Embryonic facial prominence (tissue), 1 donor: ENCODE measurements around the gene MORC3.
"Not testable (repeated sequence)": the region's sequence is repeated elsewhere in the genome, so short reads cannot be mapped to it uniquely, and the experiment has no call there.

Experiments used
- DNase-seq: peaks from one replicate; pipeline ENCODE4 v3.0.0-alpha.2; 2016; ENCODE audit errors: extremely low spot score

MORC3 gene, protein sequence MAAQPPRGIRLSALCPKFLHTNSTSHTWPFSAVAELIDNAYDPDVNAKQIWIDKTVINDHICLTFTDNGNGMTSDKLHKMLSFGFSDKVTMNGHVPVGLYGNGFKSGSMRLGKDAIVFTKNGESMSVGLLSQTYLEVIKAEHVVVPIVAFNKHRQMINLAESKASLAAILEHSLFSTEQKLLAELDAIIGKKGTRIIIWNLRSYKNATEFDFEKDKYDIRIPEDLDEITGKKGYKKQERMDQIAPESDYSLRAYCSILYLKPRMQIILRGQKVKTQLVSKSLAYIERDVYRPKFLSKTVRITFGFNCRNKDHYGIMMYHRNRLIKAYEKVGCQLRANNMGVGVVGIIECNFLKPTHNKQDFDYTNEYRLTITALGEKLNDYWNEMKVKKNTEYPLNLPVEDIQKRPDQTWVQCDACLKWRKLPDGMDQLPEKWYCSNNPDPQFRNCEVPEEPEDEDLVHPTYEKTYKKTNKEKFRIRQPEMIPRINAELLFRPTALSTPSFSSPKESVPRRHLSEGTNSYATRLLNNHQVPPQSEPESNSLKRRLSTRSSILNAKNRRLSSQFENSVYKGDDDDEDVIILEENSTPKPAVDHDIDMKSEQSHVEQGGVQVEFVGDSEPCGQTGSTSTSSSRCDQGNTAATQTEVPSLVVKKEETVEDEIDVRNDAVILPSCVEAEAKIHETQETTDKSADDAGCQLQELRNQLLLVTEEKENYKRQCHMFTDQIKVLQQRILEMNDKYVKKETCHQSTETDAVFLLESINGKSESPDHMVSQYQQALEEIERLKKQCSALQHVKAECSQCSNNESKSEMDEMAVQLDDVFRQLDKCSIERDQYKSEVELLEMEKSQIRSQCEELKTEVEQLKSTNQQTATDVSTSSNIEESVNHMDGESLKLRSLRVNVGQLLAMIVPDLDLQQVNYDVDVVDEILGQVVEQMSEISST

DNA sequence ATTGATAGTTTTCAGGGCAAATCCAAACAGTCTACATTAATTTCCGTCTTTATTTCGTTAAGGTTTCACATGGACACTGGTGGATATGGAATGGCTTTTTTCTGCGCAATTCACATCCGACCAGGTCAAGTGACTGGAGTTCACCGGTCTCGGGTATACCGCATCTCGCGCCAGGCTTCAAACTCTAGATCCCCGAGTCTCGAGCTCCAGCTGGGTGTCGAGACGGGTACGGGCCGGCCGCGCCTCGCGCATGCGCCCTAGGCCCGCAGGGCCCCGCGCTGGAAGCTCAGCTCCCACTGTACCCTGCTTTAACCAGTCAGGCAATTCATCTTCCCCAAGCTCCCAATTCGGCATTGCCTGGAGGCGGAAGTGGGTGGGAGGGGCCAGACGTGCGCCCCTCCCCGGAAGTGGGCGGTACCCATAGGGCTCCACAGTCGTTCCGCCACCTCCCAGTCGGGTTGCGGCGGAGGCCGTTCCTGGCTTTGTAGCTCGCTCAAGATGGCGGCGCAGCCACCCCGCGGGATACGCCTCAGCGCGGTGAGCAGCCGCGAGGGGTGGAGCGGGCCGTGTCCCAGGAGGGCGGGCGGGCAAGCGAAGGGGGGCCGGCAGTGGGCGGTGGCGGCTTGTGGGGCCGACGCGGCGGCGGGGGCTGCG, at the start of gene MORC3:
Gene MORC3 (plus strand): TSS at position 431 of the 654 bp plus-strand sequence. CDS start 68 bp downstream, at position 499.
- peak; percentile 98 for DNase-seq

DNA sequence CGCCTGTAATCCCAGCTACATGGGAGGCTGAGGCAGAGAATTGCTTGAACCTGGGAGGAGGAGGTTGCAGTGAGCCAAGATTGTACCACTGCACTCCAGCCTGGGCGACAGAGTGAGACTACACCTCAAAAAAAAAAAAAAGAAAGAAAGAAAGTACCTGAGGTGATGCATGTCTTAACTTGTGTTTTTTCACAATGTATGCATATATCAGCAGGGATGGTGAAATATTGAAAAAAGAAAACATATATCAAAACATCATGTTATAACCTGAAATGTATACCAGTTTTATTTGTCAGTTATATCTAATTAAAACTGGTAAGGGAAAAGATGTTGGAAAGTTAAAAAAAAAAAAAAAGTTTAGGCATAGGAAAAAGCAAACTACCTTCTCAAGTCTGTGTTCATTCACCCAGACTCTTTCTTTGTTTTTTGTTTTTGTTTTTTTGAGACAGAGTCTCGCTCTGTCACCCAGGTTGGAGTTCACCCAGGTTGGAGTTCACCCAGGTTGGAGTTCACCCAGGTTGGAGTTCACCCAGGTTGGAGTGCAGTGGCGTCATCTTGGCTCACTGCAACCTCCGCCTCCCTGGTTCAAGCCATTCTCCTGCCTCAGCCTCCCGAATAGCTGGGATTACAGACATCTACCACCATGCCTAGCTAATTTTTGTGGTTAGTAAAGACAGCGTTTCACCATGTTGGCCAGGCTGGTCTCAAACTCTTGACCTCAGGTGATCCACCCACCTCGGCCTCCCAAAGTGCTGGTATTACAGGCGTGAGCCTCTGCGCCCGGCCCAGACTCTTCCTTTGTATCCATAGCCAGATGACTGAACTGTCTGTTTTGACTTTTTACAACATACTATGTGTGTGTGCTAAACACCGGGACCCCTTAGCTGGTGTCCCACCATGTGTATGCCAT, 49.0 kb upstream of the MORC3 start:
- DNase-seq = not testable (repeated sequence)

DNA sequence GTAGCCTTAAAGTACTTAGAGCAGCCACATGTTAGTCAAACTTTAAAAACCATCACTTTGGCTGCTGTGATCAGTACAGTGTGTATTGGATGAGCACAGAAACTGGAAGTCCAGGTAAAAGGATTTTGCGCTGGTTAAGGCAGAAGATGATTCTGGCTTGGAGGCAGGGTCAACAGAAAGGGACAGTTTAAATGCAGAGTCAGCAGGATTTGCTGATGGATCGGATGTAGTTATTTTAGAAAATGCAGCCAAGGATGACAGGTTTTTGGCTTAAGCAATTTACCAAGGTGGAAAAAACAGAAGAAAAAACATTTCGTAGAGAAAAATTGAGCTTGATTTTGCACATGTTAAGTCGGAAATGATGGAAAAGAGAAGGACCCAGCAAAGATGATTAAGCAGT, 45.9 kb upstream of the MORC3 start:
- no peak for DNase-seq

DNA sequence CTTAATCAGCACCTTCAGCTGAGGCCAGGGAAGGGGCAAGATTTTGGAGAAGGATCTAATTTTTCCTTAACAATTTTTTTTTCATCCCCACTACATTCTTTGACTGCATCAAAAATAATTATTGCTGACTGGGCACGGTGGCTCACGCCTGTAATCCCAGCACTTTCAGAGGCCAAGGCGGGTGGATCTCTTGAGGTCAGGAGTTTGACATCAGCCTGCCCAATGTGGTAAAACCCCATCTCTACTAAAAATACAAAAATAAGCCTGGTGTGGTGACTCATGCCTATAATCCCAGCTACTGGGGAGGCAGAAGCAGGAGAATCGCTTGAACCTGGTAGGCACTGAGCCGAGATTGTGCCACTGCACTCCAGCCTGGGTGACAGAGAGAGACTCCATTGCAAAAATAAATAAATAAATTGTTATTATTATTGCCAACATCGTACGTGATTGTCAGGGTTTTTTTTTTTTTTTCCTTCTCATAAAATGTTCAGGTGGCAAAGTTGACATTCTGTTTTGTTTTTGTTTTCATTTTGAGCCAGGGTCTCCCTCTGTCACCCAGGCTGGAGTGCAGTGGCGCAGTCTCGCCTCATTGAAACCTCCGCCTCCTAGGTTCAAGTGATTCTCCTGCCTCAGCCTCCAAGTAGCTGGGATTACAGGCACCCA, 37.3 kb upstream of the MORC3 start:
- DNase-seq = no peak

DNA sequence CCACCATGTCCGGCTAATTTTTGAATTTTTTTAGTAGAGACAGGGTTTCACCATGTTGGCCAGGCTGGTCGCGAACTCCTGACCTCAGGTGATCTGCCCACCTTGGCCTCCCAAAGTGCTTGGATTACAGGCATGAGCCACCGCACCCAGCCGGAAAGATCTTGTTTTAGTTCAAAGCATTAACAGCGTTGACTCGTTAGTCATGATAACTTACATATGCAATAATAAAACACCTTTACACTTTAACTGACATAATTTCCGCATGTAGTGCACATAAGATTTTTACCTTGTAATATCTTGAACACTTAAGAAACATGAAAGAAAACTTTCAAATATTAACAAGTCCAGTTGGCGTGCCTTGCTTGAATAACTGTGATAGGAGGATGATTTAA, 36.8 kb upstream of the MORC3 start:
- DNase-seq = not testable (repeated sequence)

DNA sequence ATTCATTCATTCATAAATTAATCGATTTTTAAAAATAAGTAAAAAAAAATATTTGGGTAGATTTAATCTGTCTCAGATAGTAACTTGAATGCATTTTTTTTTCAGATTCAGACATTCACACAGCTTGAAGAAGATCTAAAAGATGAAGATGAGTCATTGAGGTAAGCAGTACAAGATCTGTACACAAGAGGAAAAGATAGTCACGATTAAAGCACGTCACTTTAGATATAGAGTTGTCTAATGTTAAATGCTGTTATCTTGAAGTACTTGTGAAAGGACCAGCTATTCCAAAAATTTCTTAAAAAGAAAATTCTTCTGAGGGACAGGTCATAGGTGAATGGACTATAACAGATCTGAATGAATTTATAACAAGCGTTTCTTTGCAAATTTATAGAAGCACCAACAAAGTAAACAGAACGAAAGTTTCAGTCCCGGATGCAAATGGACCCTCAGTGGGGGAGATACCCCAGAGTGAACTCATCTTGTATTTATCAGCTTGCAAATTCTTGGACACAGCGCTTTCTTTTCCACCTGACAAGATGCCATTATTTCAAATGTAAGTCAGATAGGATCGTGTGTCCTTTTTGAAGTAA, 31.2 kb upstream of the MORC3 start:
- no peak for DNase-seq

DNA sequence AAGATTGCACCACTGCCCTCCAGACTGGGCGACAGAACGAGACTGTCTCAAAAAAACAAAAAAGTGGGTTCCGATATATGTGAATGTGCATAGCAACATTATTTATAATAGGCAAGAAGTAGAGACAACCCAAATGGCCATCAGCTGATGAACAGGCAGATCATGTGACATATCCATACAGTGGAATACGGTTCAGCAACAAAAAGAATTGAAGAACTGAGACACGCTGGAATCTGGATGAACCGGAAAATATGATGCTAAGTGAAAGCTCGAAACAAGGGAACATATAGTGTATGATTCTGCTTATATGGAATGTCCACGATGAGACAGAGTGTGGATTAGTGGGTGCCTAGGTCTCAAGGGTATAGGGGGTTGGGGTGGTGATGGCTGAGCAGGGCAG, 28.5 kb upstream of the MORC3 start:
- DNase-seq = no peak

DNA sequence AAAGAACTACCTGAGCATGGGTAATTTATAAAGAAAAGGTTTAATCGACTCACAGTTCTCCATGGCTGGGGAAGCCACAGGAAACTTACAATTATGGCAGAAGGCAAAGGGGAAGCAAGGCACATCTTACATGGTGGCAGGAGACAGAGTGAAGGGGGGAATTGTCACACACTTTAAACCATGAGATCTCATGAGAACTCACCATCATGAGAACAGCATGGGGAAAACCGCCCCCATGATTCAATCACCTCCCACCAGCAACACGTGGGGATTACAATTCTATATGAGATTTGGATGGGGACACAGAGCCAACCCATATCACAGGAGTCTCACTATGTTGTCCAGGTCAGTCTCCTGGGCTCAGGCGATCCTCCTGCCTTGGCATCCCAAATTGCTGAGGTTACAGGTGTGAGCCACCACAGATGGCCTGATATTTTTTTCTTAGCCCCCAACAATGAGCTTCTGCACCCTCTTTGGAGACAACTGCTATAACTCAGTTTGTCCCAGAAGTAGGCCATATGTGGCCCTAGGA, 22.5 kb upstream of the MORC3 start:
- no peak for DNase-seq

DNA sequence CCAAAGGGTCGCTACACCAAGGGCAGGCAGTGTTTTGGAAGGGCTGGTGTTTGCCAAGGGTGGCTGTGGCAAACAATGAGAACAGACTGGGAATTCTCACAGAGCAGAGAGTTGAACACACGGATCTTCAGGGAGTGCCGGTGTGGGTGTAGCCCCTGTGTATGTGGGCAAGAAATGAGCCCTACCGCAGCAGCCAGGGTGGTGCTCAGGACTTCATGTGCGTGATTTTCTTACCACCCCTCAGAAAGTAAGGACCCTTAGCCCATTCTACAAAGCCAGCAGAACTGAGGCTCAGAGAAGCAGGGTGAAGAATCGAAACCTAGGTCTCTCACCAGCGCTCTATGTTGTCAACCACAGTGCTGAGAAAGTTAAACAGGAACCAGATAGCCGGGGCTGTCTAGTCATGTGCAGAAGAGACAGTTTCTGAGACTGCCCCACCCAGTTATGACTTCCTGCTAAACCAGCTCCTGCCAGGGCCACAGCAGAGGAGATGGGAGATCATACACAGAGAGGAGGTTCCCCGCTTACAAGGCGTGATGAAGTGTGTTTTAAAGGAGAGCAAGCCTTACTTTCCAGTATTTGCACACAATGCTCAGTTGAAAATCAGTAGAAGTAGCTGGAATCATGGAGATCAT, 21.9 kb upstream of the MORC3 start:
- DNase-seq = no peak

DNA sequence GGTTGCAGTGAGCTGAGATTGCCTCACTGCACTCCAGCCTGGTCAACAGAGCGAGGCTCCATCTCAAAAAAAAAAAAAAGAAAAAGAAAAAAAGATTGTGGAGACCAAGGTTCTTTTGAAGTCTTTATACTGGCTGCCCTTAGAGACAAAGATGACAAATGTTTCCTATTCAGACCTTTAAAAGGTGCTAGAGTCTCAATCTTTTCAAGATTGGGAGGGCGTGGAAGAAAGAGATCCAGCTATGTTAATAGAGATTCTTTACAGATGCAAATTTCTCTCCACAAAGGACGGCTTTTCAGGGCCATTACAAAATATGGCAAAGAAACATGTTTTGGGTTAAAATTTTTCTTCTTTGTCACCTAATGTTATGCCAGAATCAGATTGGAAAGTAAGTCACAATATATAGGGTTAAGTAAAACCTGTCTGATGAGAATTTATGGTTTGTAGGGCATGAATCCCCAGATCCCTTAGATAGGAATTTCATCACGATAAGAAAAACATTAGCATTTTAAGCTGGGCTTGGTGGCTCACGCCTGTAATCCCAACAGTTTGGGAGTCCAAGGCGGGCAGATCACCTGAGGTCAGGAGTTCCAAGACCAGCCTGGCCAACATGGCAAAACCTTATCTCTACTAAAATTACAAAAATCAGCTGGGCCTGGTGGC, 13.0 kb upstream of the MORC3 start:
- no peak for DNase-seq

DNA sequence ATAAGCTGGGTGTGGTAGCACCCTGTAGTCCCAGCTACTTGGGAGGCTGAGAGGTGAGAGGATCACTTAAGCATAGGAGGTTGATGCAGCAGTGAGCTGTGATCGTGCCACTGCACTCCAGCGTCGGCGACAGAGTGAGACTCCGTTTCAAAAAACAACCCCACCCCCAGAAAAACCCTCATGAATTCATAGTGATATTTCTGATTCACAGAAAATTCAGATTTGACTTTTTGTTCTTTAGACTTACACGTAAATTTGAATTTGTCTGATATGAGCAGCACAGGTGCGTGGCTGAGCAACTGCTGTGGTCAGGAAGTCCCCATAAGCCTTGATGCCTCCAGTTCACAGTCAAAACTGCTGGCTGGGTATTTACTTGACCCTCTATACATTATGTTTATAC, 10.0 kb upstream of the MORC3 start:
- DNase-seq = no peak

DNA sequence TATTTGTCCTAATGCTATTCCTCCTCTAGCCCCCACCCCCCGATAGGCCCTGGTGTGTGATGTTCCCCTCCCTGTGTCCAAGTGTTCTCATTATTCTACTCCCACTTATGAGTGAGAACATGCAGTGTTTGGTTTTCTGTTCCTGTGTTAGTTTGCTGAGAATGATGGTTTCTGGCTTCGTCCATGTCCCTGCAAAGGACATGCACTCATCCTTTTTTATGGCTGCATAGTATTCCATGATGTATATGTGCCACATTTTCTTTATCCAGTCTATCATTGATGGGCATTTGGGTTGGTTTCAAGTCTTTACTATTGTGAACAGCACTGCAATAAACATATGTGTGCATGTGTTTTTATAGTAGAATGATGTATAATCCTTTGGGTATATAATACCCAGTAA, 6.6 kb upstream of the MORC3 start:
- not testable (repeated sequence) for DNase-seq

DNA sequence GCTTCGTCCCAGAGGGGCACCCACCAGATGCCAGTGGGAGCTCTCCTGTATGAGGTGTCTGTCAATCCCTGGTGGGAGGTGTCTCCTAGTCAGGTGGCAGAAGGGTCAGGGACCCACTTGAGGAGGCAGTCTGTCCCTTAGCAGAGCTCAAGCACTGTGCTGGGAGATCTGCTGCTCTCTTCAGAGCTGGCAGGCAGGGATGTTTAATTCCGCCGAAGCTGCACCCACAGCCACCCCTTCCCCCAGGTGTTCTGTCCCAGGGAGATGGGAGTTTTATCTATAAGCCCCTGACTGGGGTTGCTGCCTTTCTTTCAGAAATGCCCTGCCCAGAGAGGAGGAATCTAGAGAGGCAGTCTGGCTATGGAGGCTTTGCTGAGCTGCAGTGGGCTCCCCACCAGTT, 4.0 kb upstream of the MORC3 start:
- not testable (repeated sequence) for DNase-seq

DNA sequence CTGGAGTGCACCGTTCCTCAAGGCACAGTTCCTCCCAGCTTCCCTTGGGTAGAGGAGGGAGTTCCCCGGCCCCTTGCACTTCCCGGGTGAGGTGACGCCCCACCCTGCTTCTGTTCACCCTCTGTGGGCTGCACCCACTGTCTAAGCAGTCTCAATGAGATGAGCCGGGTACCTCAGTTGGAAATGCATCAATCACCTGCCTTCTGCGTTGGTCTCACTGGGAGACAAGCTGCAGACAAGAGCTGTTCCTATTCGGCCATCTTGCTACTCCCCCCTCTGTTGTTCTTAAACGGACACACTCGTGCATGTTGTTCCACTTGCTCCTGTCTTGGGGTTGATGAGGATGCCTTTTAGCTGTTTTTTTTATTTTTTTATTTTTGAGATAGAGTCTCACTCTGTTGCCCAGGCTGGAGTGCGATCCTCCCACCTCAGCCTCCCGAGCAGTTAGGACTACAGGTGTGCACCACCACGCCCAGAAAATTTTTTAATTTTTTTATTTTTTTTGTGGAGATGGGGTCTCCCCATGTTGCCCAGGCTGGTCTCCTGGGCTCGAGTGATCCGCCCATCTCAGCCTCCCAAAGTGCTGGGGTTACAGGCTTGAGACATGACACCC, 3.0 kb upstream of the MORC3 start:
- DNase-seq = no peak

DNA sequence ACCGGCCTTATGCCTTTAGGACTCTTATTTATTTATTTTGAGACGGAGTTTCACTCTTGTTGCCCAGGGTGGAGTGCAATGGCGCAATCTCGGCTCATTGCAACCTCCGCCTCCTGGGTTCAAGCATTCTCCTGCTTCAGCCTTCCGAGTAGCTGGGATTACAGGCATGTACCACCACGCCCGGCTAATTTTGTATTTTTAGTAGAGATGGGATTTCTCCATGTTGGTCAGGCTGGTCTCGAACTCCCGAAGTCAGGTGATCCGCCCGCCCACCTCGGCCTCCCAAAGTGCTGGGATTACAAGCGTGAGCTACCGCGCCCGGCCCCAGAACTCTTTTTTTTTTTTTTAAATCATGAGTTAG, 611 bp upstream of the MORC3 start:
- not testable (repeated sequence) for DNase-seq

DNA sequence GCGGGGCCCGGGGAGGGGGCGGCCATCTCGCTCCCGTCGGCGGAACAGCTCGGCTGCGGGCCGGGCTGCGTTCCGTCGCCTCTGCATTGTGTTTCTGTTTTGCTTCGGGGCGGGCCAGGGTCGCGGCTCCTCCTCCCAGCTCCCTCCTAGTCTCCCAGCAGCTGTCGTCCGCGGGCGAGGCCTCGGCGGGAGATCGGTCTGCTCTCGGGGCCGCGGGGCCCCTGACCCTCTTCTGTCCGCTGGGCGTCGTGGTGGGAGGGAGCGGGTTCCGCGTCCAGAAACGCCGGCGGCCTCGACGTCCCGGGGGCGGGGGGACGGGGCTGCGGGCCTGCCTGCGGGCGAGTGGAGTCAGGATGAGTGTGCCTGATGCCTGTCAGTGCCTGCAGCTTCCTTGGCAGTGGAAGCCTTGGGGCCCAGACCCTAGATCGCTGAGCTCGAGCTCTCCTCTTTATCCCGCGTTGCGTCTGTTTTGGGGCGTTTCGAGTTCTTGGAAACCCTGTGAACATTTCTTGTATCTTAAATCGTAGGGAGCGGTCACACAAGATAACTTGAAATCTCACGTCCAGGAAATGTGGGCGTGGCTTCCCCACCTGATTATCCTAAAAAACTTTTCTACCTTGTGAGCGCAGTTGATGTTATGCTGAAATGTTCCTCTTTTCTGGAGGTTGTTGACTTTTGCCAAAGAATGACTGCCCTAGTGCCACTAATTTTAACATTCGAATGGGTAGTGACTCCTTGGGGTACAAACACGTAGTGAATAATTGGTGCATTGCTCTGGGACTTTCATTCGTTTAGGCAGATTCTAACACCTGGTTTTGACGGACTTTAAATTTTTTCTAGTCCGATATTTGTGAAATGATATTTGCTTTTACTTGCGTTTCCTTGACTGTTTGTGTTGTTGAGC, 676 bp downstream of the MORC3 start:
- DNase-seq = peak; percentile 42

DNA sequence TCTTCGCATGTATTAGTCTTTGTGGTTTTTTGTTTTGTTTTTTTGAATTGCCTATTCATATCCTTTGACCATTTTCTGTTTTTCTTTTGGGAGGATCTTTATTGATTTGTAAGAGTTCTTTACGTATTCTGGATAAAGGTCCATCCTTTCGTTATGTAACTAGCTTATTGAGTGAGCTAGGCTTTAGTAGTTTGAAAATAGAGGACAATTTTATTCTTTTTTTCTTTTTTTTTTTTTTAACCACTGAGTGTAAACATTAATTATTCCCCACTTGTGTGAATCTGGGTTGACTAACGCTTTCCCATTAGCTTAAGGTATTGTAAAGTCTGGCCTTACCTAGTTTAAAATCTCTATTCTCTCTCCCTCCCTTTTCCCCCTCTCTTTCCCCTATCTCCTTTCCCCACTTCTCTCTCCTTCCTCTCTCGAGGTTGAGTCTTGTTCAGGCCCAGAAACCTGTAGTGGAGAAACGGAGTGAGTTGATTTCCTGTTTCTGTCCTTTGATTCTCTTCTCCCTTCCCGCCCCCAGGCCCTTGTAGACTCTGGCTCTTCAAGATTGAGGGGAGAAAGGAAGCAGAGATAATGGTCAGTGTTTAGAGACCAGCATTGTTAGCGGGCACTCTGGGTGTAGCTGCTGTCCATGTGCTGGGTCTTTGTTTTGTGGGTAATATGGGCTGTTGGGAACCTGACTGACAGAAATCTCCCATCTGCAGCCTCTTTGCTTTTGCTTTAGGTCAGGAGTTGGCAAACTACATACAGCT, 1.5 kb downstream of the MORC3 start:
- no peak for DNase-seq
